Measurements from ENCODE around the gene NLE1.

DNA sequence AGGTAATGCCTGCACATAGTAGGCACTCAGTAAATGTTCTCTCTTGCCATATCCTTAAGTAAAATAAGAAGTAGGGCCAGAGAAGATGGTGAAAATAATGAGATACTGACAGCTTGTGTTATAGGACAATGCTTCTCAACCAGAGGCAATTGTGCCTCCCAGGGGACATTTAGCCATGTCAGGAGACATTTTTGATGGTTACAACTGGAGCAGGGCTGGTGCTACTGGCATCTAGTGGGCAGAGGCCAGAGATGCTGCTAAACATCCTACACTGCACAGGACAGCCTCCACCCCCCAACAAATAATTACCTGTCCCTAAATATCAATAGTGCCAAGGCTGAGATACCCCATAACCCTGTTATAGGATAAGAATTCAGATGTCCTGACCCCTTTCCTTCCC is 24.1 kb downstream of the NLE1 start:
- TF ChIP-seq, protein P1, sequence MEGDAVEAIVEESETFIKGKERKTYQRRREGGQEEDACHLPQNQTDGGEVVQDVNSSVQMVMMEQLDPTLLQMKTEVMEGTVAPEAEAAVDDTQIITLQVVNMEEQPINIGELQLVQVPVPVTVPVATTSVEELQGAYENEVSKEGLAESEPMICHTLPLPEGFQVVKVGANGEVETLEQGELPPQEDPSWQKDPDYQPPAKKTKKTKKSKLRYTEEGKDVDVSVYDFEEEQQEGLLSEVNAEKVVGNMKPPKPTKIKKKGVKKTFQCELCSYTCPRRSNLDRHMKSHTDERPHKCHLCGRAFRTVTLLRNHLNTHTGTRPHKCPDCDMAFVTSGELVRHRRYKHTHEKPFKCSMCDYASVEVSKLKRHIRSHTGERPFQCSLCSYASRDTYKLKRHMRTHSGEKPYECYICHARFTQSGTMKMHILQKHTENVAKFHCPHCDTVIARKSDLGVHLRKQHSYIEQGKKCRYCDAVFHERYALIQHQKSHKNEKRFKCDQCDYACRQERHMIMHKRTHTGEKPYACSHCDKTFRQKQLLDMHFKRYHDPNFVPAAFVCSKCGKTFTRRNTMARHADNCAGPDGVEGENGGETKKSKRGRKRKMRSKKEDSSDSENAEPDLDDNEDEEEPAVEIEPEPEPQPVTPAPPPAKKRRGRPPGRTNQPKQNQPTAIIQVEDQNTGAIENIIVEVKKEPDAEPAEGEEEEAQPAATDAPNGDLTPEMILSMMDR (IDR thresholded peaks at IDR 0.05): no peak
- TF ChIP-seq POLR2A (IDR thresholded peaks at IDR 0.05): no peak
